Middle frontal gyrus (tissue), 1 donor: ENCODE data around the gene SPATS2.

Experiments
- DNase-seq: peaks from one replicate; pipeline ENCODE4 v3.0.0-alpha.2; 2015; ENCODE audit warnings: low spot score; ENCODE audit errors: extremely low spot score

Gene SPATS2

DNA sequence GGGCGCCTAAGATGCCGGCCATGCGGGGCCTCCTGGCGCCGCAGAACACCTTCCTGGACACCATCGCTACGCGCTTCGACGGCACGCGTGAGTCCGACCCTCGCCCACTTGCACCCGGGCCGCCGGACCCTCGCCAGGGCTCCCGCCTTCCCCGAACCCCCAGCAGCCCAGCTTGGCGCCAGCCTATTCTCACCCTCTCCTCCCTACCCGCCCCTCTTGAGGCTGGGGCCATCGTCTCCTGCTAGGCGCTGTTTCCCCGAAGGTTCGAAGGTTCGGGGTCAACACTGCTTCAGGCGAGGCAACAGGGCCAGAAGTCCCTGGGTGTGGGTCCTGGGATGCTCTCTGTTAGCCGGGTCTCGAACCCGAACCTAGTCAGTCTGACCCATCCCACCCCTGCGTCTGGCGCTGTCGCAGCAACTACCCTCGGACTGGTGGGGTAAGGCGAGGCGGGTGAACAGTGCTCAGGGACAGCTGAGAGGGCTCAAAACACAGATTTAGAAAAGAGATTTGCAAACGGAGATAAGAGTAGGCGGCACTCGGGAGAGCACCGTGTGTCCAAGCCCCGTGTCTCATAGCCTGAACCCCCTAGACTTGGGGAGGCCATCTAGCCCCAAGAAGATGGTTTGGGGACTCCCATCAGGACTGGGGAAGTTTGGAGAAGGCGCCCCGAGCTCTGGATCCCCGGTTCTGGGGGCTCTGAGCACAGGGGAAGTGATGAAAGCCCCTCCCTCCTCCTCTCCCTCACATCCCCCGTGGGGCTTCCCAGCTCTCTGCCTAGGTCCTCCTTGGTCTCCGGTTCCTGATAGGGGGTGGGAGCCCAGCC is 172.4 kb downstream of the SPATS2 start:
- no peak for DNase-seq

DNA sequence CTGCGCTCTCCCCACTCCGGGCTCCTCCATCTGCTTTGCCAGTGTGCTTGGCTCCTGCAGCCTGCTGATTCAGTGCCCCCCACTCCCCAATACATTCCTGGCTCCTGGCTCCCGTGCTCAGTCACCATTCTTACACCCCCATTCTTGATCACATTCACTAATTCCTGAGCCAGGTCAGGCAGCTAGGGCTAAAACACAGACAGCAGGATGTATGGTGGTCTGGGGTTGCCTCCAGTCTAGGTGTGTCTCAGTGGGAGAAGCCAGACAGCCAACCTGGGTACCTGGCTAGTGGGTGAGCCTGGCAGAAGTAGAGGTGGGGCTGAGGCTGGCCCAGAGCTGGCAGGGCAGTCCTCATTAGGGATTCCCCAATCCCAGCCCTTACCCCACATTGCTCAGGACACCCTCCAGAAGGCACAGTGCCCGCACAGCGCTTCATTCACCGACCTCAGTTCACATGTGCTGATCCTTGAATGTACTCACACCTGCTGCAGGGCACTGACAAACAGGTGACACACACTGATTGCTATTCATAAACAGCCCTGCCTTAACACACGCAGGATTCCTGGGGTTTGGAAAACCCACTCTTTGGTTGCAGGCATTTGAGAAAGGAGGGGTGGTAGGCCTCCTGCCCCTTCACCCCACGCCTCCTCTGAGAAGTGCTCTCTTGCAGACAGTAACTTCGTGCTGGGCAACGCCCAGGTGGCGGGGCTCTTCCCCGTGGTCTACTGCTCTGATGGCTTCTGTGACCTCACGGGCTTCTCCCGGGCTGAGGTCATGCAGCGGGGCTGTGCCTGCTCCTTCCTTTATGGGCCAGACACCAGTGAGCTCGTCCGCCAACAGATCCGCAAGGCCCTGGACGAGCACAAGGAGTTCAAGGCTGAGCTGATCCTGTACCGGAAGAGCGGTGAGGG is 173.2 kb downstream of the SPATS2 start:
- no peak for DNase-seq

- no peak for DNase-seq
These were observed 174.0 kb downstream of the SPATS2 start for GRCh38 chr12:49541140-49541861.

DNA sequence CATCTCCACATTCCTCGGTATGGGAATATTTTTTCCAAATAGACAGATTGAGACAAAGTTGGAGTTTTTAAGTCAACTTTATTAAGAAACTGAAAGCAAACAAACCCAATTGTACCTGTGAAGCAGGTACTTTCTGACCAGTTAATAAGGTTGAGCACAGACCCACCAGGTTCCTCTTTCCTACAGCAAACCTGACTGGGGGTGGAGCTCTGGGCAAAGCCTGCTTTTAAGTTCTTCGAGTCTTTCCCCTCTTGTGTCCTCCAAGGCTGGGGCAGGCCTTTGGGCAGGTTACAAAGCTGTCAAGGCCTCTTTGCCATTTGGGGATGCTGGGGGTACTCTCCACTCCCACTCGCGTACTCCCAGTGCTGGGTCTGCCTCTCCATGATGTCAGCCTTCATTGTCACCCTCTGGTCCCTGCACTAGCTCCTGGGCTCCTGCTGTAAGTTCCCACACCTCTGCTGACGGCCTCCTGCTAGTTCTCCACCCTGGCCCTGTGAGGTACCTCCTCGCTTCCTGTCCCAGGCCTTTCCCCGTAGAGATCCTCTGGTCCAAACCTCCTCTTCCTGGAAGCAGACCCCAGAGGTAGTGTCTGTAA is 174.7 kb downstream of the SPATS2 start:
- DNase-seq = no peak

DNA sequence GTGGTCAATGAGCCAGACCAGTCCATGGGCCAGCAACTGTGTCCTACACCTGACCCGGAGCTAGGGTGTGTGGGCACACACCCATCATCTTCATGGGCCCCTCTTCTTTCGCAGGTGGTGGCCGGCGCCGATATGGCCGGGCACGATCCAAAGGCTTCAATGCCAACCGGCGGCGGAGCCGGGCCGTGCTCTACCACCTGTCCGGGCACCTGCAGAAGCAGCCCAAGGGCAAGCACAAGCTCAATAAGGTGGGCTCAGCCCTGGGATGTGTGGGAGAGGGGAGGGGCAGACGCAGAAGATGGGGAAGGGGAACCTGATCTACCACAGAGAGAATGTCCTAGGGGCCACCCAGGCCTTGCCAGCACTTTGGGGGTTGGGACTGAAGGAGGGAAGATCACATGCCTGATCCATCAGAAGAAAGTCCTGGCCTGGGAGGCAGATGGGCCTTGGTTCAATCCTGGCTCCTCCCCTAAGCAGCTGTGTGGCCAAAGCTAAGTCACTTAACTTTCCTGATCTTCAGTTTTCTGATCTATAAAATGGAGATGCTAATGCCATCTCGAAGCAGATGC is 175.4 kb downstream of the SPATS2 start:
- DNase-seq = no peak

DNA sequence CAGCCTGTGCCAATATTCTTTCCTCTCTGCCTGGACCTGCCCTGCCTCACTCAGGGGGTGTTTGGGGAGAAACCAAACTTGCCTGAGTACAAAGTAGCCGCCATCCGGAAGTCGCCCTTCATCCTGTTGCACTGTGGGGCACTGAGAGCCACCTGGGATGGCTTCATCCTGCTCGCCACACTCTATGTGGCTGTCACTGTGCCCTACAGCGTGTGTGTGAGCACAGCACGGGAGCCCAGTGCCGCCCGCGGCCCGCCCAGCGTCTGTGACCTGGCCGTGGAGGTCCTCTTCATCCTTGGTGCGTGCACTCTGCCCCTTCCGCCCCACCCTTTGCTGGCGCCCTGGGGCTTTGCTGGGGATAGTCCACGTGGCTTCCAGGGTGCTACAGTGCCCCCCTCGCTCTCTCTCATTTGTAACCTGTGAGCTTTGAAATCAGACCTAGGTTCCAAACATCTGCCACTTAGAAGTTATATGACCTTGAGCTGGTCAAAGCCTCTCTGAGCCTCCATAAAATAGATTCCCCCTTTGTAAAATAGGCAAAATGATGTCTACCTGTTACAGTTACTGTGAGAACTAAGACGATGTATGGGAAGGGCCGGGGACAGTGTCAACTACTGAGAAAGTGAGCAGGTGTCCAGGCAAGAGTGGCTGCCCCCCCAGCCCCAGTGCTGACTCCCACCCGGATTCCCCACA is 176.1 kb downstream of the SPATS2 start:
- no peak for DNase-seq

DNA sequence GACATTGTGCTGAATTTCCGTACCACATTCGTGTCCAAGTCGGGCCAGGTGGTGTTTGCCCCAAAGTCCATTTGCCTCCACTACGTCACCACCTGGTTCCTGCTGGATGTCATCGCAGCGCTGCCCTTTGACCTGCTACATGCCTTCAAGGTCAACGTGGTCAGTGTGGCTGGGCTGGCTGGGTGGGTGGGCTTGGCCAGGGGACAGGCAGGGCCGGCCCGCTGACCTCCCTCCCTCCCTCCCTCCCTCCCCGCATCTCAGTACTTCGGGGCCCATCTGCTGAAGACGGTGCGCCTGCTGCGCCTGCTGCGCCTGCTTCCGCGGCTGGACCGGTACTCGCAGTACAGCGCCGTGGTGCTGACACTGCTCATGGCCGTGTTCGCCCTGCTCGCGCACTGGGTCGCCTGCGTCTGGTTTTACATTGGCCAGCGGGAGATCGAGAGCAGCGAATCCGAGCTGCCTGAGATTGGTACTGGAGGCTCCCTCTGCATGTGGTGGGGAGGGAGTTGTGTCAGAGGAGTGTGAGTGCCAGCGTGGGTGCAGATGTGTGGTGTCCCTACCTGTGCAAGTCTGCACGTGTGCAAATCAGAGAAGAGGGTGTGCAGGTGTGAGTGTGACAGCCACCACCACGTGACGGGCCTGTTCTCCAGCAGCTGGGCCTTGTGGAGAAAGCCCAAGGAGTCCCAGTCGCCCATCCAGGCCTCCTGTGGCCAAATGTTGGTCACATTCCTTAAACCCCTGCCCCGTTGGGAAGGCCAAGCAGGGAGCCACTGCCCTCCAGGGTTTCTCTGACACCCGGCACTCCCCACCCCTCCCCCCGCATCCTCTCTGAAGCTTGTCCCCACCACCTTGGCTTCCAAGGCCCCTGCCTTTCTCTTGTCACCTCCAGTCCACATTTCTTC is 176.9 kb downstream of the SPATS2 start:
- DNase-seq = no peak

DNA sequence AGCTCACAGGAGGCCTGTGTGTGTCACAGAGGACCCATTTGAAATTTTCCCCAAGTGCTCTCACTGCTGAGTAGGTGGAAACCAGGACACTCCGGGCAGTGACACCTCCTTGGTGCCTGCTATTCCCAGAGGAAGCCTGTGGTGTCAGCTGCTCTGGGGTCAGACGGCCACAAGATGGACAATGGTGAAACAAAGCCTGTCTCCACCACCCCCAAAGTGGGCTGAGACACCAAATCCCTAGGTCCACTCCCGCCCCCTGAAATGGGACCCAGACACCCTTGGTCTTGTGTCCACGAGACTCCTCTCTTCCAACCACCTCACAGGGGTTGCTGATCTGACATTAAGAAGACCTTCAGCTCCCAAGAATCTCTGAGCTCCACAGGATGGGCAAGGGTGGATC is 178.6 kb downstream of the SPATS2 start:
- DNase-seq = no peak

DNA sequence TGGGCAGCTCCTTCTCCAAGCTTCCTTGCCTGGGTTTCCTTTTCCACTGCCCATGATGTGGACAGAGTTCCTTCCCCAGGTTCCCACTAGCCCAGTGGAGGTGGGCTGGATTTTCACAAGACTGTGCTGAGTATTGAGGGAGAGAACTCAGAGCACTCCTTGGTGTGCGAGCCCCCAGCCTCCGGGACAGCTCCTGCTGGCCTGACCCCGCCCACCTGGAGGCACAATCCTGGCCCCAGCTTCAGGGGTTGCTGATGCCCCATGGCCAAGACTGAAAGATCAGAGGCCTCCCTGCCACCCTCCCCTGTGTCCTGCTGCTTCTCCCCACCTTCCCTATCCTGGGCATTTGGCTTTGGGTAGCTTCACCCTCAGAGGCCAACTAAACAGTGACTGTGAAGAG is 179.2 kb downstream of the SPATS2 start:
- no peak for DNase-seq

DNA sequence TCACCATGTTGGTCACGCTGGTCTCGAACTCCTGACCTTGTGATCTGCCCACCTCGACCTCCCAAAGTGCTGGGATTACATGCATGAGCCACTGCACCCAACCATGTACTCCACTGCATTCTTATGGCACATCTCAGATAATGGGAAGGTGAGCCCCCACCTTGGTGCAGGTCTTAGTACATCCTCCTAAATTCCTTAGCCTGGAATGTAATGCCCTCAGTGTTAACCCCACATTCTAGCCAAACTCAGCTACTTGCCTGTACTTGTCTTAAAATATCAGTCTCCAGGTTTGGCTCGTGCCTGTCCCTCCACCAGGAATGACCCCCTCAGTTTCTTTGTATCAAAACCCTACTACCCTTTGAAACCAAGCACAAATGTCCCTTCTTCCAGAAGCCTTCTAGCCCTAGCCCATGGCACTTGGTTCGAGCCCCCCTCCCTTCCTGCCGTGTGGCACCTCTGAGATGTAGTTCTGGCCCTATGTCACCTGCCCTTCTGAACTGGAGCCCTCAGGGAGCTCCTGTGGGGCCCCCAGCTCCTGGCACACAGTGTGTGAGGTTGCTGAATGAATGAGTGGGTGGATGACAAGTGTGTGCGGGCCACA is 179.9 kb downstream of the SPATS2 start:
- no peak for DNase-seq

DNA sequence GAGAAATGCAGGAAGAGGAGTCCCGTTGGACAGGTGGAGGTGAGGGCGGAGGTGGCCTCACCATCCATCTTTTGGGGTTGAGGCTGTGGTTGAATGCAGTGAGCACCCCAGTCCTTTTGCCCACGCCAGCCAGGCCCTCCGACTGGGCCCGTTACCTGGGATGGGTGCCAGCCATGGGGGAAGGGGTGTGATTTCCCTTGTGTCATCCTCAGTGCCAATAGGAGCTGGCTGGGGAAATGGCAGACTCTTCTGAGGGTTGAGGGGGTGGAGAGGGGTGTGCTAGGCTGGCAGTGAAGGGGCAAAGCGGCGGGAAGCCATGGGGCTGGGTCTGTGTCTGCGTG is 181.2 kb downstream of the SPATS2 start:
- no peak for DNase-seq

- DNase-seq = no peak
These were observed 181.8 kb downstream of the SPATS2 start for GRCh38 chr12:49548822-49549648.

- no peak for DNase-seq
These were observed 182.8 kb downstream of the SPATS2 start for GRCh38 chr12:49549735-49550692.

- no peak for DNase-seq
These were observed 183.5 kb downstream of the SPATS2 start for GRCh38 chr12:49550693-49551252.

GRCh38 chr12:49552014-49552413 is 184.8 kb downstream of the SPATS2 start:
- DNase-seq = peak; percentile 48

- DNase-seq = no peak
These were observed 185.2 kb downstream of the SPATS2 start for GRCh38 chr12:49552425-49552824.

GRCh38 chr12:49552899-49553298 is 185.6 kb downstream of the SPATS2 start:
- no peak for DNase-seq
